Measurements from ENCODE around the gene WIPI1.

The WIPI1 gene

DNA sequence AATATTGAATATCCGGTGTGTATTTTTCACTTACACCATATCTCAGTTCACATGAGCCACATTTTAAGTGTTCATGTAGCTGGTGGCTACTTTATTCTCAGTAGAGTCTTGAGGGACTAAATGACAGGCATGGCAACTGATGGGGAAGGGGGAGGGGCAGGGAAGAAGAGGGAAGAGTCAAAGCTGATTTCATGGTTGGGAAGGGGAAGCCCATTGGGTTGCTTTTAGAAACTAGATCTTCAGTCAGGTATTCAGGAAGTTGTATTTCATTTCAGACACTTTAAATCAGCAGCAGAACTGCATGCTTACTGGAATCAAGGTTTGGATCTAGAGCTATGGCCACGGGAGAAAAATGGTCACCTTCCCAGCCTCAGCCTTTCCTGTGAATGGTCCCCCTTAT, 2.9 kb upstream of the WIPI1 start:
- no peak for DNase-seq

DNA sequence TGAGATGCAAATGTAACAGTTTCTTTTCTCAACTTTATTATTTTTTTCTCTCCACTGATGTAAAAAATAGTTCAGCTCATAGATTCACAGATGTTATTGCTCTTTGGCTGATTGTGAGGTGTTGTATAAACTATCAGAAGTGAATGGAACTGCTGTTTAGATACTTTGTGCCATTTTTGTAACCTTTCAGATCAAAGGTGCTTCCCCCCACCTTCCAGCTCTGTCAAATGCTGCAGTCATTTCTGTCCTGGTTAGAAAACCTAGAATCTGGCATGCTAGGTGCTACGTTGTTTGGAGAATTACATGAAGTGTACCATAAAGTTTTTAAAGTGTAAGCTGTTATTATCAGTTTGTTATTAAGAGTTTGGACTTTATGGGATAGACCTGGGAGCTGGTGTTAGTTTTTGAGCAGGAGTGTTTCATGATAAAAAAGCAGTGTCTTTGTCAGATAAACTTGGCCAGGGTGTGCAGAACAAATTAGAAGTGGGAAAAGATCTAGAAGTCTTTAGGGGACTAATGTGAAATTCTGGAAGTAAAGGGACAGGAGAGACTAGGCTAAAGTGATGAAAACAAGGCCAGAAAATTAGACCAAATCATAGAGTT, 1.8 kb upstream of the WIPI1 start:
- no peak for DNase-seq

DNA sequence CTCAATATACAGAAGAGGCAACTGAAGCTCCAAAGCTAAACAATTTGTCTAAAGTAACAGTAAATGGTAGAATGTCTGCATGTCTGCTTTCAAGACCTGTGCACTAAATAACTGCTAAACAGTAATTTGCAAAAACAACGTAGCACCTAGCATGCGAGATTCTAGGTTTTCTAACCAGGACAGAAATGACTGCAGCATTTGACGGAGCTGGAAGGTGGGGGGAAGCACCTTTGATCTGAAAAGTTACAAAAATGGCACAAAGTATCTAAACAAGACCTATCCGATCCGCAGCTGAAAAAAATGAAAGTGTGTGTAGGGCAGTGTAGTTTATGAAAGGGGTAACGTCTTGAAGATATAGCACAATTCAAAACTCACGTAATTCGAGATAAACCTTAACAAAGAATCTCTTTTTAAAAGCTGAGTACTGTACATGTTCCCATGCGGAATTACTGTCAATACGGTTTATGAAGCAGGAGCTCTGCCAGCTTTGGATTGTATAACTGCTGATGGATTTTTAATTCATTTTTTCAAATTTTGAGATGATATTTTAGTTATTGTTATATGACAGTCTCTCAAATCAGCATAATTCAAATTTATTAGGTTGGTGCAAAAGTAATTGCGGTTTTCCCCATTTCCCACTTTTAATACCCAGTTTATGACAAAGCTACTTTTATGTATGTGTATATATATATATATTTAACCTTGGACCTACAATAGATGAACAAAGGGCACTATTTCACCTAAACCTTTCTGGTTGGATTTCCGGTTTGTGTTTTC, 1.2 kb upstream of the WIPI1 start:
- DNase-seq: no peak

DNA sequence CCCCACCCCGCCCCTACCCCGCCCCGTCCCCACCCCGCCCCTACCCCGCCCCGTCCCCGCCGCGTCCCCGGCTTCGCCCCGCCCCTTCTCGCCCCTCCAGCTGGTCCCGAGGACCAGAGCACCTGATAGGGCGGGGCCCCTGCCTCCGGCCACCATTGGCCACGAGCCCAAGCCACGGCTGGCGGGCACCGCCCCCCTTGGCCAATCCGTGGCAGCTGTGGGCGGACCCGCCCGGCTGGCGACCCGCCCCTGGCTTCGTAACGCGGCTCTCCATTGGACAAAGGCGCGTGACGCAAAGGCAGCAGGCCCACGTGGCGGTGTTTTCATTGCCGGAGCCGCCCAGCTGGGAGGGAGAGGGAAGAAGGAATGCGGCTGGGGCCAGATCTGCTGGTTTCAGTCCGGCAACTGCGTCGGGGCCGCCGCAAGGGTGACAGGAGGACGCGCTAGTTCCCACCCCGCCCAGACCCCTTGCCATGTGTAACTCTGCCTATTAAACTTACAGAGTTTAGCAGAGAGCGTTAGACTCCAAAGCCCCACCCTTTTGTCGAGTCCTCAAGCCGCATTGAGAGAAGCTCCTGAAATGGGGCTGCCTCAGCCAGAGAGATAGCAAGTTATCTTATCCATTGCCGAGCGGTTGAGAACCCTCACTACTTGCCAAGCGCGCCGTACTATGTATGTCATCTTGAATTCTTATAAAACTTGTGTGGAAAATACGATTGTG, 403 bp upstream of the WIPI1 start:
- peak; percentile 96 to 98 for DNase-seq

DNA sequence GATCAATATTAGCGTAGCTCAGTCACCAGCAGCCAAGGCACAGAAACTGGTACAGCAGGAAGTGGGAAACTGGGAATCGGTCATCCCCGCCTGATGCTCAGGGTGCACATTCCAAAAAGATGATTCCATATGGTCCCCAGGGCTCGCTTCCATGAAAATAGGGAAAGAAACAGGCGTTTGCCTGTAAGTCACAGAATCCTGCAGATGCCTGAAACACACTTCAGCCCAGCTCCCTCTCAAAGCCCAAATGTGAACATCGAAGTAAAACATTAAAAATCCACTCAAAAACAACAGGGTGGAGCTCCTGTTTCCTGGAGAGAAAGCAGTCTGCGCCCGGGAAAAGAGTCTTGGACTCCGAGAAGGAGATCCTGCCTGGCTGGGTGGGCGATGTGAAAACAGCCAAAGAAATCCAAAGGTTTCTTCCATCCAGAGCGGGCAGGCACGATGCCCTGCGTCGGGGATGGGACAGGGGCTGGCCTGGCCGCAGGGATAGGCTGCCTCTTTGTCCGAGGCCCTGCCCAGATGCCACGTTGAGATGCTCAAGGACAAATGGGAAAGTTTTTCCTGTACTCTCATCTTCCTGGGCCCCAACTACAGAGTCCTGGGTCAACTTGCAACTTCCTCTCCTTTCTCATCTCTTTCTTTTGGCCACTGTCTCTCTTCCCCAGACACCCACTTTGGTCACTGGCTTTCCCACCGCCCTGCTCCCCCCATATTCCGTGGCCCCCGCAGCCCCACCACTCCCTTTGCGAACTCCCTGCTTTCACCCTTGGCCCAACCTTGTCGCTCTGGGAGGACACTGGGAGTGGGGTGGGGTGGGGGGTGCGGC, 743 bp downstream of the WIPI1 start:
- no peak for DNase-seq

DNA sequence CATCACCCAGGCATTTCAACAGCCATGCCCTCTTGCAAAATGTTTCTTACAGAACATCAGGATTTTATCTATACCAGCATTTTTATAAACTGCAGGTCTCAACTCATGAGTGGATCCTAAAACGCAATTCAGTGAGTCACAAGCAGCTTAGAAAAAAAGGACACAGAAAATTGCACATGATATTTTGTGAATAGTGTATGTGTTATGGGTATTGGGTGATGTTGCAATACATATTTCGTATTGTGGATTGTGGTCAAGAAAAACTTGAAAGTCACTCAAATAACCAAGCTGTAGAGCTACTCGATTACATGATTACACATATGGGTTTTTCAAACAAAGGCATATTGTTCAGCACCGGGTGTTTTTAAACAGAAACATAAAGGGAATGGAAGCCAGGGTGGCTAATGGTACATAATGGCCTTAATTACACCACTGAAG, 1.4 kb downstream of the WIPI1 start:
- no peak for DNase-seq

DNA sequence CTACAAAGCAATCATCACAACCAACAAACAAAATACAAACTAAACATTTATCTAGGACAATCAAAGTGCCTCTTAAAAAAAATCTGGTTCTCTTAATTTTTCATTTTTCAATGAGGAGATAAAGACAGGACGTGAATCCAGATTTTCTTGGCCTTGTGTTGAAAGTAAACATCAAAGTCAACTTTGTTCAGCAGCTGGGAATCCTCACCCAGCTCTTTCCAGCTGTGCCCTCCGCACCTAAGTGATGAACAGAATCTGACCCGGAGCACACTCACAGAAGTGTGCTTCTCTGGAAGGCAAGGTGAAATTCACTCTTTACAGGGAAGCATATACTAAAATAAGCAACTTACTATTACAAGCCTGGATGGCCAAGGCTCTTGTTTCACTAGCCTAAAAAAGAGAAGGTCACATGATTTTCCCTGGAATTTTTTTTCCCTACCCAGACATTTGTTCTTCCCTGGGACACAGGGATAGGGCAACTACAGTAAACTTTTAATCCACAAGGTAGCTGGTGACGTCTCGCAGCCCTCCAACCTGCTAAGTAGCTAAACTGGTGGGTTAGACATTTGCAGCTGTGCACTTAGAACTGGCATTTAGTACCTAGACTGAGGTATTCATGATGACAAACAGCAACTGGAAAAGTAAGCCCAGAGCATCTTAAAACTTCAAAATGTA, 3.2 kb downstream of the WIPI1 start:
- DNase-seq: no peak

DNA sequence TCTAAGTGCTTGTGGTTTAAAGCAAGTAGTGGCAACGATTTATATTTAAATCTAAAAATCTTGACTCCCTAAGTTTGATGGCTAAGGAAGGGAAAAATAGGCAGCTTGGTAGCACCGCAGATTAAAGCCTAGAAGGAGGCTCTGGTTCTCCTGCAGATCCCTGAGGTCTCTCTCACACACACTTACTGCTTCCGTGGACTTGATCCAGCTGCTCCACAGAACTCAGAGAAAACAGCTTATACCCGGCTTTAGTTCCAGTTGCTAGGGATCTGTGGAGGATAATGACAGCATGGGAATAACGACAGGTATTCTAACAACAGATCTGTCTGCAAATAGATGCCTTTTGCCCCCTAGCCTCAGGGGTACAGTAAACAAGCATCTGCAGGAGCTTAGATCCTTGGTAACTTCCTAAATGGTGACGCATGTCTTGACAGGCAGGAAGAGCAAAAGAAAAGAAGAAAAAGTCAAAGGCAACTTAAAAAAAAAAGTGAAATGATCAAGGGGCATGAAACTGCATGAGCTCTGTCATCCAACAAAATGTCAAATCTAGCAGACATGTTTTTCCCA, 4.5 kb downstream of the WIPI1 start:
- no peak for DNase-seq

DNA sequence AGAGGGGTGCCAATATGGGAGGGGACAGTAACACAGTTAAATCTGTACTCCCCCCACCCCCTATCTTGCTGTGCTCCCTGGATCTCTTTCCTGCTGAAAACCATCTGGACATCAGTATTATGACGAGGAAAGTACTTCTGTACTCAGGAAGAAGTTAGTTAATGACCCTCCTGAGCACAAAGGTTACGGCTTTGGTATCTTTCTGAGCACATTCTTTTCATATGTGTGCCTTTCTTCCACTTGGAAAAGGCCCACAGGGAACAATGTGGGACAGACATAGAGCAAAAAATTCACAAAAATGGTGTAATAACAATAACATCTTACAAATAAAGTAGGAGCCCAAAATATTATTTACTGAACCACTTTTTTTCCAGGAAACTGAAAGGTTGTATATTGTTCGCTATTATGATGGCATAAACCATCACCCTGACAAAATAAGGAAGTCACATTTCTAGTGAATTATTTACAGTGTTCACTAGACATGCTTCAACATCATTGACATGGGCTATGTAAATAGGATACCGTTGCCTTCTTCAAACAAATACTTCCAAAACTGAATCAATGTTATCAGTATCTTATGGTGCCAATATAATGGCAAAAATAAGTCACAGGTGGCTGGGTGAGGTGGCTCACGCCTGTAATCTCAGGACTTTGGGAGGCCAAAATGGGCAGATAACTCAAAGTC, 5.5 kb downstream of the WIPI1 start:
- no peak for DNase-seq

DNA sequence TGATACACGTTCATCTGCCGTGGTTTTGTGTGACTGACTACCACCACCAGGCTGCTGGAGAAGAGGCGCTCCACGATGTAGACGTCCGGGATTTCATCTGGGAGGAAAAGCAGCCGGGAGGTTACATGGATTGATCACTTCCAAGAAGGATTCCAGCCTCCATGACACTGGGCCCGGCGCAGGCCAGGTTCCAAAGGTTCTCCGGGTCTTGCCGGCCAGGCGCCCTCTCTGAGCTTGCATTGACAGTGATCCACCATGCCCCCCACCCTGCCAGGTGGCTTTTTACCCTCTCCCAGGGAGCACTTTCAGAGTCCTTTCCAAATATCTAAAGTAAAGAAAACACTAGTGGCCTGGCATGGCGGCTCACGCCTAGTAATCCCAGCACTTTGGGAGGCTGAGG, 6.5 kb downstream of the WIPI1 start:
- no peak for DNase-seq

DNA sequence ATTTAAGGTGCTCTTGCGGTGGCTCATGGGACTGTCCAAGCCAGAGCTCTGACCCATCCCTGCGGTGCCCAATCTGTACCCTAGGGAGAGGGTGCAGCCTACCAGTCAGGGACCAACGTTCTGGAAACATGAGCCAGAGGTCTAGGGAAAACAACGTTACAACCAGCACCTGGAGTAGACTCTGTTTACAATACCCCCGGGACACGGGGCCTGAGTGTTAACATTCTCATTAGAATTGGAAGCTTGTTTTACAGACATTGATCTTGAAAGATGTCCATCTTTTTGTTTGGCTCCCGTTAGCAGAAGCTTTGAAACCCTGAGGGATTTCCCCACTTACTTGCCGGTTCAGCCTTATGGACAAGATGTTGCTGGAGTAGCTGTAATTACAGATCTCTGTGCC, 6.9 kb downstream of the WIPI1 start:
- no peak for DNase-seq

DNA sequence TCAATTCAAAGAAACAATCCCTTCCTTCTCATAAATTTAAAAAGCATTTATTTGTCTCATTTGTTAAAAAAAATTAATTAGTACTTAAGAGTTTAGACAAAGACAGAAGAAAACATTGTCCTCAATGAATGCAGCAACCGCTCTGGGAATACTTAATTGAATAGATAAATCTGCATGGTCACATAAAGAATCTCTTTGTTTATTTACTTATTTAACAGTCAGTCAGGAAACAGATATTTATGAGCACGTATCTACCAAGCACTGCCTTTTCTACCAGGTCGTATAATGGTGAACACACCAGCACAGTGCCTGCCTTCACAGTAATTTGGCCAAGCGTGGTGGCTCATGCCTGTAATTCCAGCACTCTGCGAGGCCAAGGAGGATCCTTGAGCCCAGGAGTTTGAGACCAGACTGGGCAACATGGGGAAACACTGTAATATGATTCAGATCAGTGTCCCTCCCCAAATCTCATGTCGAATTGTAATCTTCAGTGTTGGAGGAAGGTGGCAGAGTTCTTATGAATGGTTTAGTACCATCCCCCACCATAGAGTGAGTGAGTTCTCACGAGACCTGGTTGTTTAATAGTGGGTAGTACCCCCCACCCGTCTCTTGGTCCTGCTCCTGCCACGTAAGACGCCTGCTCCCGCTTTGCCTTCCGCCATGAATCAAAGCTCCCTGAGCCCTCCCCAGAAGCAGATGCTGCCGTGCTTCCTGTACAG, 8.1 kb downstream of the WIPI1 start:
- no peak for DNase-seq

DNA sequence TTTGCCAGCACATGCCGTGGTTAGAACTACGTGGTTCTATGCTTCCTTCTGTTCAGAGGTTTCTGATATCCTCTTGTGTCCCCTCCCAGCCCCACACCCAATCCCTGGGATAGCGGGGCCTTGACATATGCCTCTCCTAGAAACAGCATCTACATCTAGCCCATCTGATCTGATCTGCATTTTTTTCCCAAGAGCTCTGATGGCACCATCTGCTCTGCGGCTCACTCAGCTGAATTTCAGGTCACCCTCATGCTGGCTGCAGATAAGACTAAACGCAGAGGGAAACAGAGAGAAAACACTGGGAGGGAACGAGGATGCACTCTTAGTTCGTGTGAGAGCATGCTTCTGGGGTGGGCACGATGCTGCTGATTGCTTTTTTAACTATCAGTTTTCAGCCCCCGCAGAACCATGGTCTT, 10.7 kb downstream of the WIPI1 start:
- DNase-seq: no peak

DNA sequence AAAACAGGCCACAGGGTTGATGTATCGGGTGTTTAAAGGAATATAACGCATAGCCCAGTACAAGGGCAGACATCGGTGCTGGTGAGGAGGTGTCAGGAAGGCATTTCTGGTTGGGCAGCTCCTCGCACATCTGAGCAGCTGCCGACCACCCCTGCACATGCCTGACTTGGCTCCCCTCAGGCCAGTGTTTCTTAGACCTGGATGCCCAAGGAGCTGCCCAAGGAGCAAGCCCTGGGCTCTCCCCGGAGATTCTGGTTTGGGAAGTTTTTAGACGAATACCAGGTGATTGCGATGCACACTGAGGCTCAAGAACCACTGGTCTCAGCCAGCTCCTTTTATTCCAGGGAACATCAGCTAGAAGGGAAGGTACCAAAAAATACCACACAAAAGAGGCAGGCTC, 11.6 kb downstream of the WIPI1 start:
- DNase-seq: no peak

DNA sequence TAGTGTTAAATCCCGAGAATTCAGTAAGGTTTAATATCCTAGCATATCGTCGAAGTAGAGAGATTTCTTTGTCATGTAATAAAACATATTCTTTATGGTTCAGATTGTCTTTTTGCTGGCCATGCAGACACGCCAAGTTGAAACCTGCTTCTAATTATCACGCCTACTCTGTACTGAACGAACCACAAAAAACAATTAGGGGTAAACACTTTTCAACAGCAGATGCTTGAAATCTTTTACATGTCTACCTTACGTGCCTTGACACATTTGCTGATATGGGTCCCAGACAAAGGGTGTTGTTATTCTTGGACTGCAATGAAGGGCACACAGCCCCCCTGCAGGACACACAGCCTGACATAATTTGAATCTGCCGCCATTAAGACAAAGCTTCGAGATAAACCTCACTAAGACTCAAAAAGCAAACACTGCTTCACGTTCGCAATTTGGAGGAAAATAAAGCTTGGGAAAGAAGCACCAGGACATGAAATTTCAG, 13.3 kb downstream of the WIPI1 start:
- no peak for DNase-seq

DNA sequence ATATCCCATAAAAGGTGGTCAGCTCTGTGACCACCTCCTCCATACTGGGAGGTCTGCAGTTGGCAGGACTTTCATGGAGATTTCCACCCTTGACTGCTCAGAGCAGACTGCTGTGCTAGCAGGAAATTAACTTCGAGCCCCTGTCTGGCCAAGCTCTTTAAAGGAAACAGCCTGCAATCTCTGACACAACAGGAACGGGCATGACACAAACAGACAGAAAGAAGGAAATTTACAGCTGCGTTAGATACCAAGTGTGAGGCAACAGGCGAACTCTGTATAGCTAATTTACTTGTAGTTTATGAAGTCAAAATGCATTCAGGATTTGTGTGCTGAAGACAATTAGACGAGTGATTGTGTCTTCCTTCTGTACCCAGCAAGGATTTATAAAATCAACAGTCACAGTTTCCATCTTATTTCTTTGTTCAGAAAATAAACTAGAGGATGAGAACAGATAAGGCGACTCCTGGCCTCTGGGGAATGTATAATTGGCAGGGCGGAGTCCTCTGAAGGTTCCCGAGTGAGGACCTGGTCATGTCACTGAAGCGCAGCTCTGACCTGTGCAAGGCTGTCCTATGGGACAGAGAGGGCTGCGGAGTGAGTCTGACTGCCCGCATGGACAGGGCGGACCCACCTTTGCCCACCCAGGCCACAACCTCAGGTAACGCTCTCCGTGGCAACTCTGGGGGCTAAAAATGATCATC, 16.1 kb downstream of the WIPI1 start:
- DNase-seq: no peak

DNA sequence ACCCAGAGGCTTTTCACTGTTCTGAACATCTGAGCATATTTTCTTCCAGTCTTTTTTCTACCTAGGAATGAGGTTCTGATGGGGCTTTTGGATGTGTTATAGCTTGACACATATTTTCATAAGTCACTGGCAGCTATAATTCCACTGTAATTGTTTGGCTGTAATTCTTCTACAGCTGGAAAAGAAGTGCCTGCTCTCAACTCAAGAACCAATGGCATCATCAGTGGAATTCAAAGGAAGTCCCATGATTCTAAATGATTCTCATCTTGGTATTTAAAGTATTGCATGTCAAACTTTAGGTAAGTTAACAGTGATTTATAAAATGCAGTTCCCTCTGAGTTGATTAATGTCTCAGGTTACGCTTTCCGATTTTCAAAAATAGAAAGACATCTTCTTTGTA, 16.8 kb downstream of the WIPI1 start:
- no peak for DNase-seq

DNA sequence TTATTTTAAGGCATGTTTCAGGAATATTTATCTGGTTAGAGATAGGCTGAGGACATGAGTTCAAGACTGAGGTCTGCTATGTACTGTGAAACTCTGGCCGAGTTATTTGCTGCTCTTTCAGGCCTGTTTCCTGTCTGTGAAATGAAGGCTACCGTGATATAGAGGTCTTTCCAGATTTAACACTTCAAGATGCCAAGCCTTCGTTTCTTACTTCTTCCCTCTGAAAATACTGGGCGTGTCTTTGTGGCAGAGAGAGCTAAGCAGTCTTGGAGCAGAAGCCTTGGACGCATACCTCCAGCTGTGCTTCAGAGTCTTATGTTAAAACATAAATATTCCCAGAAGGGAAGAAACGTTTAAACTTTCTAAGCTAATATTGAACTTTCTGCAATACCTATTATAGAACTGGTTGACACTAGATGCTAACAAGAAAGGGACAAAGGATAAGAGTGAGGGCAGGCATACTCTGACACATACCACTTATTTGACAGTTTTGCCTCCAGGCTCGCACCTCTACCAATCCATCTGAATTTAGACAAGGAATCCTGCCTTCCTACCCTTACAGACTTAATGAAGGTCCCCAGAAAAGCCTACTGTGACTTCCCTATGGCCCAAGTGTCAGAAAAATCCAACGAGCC, 17.5 kb downstream of the WIPI1 start:
- no peak for DNase-seq

DNA sequence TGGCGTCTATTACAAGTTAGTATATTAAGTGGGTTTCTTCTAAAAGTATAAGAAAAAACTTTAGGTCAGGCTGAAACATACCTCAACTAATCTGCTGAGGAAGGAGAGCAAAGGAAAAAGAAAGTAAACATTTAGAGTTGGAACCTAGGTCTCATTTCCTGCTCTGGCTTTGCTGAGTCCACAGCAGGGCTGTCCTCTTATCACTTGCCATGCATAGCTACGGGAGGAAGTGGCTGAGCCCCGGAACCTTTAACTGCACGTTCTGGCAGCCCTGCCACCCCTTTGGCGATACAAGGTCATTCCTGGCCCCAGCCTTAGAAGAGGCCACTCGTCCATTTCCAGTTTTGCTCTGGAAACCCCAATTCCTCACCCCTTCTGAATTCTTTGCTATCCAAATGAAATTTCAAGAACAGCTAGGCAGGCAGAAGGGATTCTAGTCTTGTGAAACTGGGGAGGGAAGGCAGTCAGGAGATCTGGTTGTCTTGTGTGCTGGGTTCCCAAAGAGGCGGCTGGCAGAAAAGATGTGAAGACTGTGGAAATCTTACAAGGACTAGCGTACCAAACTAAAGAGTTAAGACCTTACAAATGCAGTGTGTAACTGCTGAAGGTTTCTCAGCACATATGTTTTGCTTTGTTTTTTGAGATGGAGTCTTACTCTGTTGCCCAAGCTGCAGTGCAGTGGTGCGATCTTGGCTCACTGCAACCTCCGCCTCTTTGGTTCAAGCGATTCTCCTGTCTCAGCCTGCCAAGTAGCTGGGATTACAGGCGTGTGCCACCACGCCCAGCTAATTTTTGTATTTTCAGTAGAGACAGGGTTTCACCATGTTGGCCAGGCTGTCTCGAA, 19.1 kb downstream of the WIPI1 start:
- peak in 1 of 2 donors; percentile 35 for DNase-seq

Data from activated CD4-positive, alpha-beta T cell treated with anti-CD3 and anti-CD28 coated beads for 4 hours (primary cell).